Liver (tissue), 9 donors: ENCODE results near the gene SFMBT2. TPM values are rescaled to one million over a fixed set of nuclear protein-coding genes. Genes with fewer than 3 reads are reported as not detected.

ENCODE experiments used
- DNase-seq: peaks from one replicate; pipeline ENCODE4 v3.0.0-alpha.2; 2017; ENCODE audit warnings: low spot score
- H3K27ac ChIP-seq, 2 donors: one replicate each; pipeline ENCODE4 v1.7.0; 2013; ENCODE audit warnings: inconsistent platforms in 2 of 2, low read length in 2 of 2, control low read depth in 1 of 2, low read depth in 1 of 2, mild to moderate bottlenecking in 1 of 2
- H3K27me3 ChIP-seq, 4 donors: one replicate each; pipeline versions ENCODE4 v1.6.1 to v1.7.0; 2013; ENCODE audit warnings: low read length in 3 of 4, inconsistent platforms in 1 of 4, mild to moderate bottlenecking in 1 of 4, moderate library complexity in 1 of 4; ENCODE audit not compliant: control insufficient read depth in 4 of 4, insufficient read depth in 4 of 4
- H3K36me3 ChIP-seq, 4 donors: one replicate each; pipeline versions ENCODE4 v1.6.1 to v1.7.0; 2013; ENCODE audit warnings: low read length in 3 of 4, mild to moderate bottlenecking in 3 of 4, low read depth in 1 of 4, moderate library complexity in 1 of 4; ENCODE audit not compliant: control insufficient read depth in 4 of 4, insufficient read depth in 3 of 4
- H3K4me1 ChIP-seq, 4 donors: one replicate each; pipeline versions ENCODE4 v1.6.1 to v1.7.0; 2013; ENCODE audit warnings: low read length in 3 of 4, mild to moderate bottlenecking in 3 of 4, moderate library complexity in 1 of 4; ENCODE audit not compliant: control insufficient read depth in 4 of 4, insufficient read depth in 4 of 4
- H3K4me3 ChIP-seq, 3 donors: one replicate each; pipeline versions ENCODE4 v1.6.1 to v1.7.0; 2013; ENCODE audit warnings: low read length in 3 of 3, control low read depth in 1 of 3, low read depth in 1 of 3, mild to moderate bottlenecking in 1 of 3
- H3K9ac ChIP-seq, 2 donors: one replicate each; pipeline ENCODE4 v1.7.0; 2013; ENCODE audit warnings: low read length in 2 of 2, mild to moderate bottlenecking in 2 of 2, moderate library complexity in 2 of 2, control low read depth in 1 of 2, low read depth in 1 of 2
- H3K9me3 ChIP-seq, 4 donors: one replicate each; pipeline versions ENCODE4 v1.6.1 to v1.7.0; 2013; ENCODE audit warnings: low read length in 3 of 4; ENCODE audit not compliant: control insufficient read depth in 4 of 4
- ATF3 ChIP-seq: IDR thresholded peaks from 2 replicates; pipeline ENCODE4 v1.6.1; 2016; ENCODE audit warnings: antibody characterized with exemption
- CTCF ChIP-seq: fragments of 150-350 bp; IDR thresholded peaks from 2 replicates; pipeline ENCODE4 v1.5.1; 2017; ENCODE audit warnings: improper control_type of control experiment, low read depth, low read length; ENCODE audit not compliant: missing input control
- EGR1 ChIP-seq, 2 donors: IDR thresholded peaks; 2 replicates each; pipeline ENCODE4 v1.6.1; 2016 to 2018; ENCODE audit warnings: antibody characterized with exemption in 2 of 2, low read depth in 2 of 2
- FOXA1 ChIP-seq: IDR thresholded peaks from 2 replicates; pipeline ENCODE4 v1.6.1; 2016; ENCODE audit warnings: antibody characterized with exemption
- FOXA2 ChIP-seq: IDR thresholded peaks from 2 replicates; pipeline ENCODE4 v1.6.1; 2016; ENCODE audit warnings: antibody characterized with exemption
- GABPA ChIP-seq, 2 donors: IDR thresholded peaks in 1 of 2; conservative IDR thresholded peaks in 1 of 2; 2 replicates each; pipeline ENCODE4 v1.6.1; 2016; ENCODE audit warnings: antibody characterized with exemption in 2 of 2, mild to moderate bottlenecking in 1 of 2, moderate library complexity in 1 of 2
- HNF4A ChIP-seq, 2 donors: conservative IDR thresholded peaks; 2 replicates each; pipeline ENCODE4 v1.6.1; 2016; ENCODE audit warnings: antibody characterized with exemption in 2 of 2, mild to moderate bottlenecking in 2 of 2
- HNF4G ChIP-seq: IDR thresholded peaks from 2 replicates; pipeline ENCODE4 v1.6.1; 2016; ENCODE audit warnings: antibody characterized with exemption
- JUND ChIP-seq, 2 donors: IDR thresholded peaks; 2 replicates each; pipeline ENCODE4 v1.6.1; 2016; ENCODE audit warnings: antibody characterized with exemption in 2 of 2
- MAX ChIP-seq: IDR thresholded peaks from 2 replicates; pipeline ENCODE4 v1.6.1; 2016; ENCODE audit warnings: antibody characterized with exemption
- NR2F2 ChIP-seq: IDR thresholded peaks from 2 replicates; pipeline ENCODE4 v1.6.1; 2016; ENCODE audit warnings: antibody characterized with exemption
- RAD21 ChIP-seq, 2 donors: IDR thresholded peaks; 2 replicates each; pipeline ENCODE4 v1.6.1; 2016; ENCODE audit warnings: antibody characterized with exemption in 2 of 2, mild to moderate bottlenecking in 2 of 2
- REST ChIP-seq: IDR thresholded peaks from 2 replicates; pipeline ENCODE4 v1.6.1; 2016; ENCODE audit warnings: antibody characterized with exemption, mild to moderate bottlenecking
- RXRA ChIP-seq, 2 donors: IDR thresholded peaks; 2 replicates each; pipeline ENCODE4 v1.6.1; 2017 to 2018; ENCODE audit warnings: antibody characterized with exemption in 2 of 2, mild to moderate bottlenecking in 1 of 2
- SP1 ChIP-seq: IDR thresholded peaks from 2 replicates; pipeline ENCODE4 v1.6.1; 2018; ENCODE audit warnings: antibody characterized with exemption, mild to moderate bottlenecking
- TAF1 ChIP-seq: conservative IDR thresholded peaks from 2 replicates; pipeline ENCODE4 v1.6.1; 2016; ENCODE audit warnings: antibody characterized with exemption, mild to moderate bottlenecking
- YY1 ChIP-seq: IDR thresholded peaks from 2 replicates; pipeline ENCODE4 v1.6.1; 2016; ENCODE audit warnings: antibody characterized with exemption, mild to moderate bottlenecking
- ZBTB33 ChIP-seq: IDR thresholded peaks from 2 replicates; pipeline ENCODE4 v1.6.1; 2016; ENCODE audit warnings: antibody characterized with exemption
- WGBS: extraction: QIAGEN DNeasy Blood & Tissue Kit; methylation state at CpG from one replicate; pipeline ENCODE4 v1.1.7; 2013; 5-methylcytosine and 5-hydroxymethylcytosine counted together
- polyA plus RNA-seq, 2 donors: library from polyadenylated mRNA; stranded (reverse) in 1 of 2; unstranded in 1 of 2; fragments of 200-250 nt in 1 of 2; fragments of >200 nt in 1 of 2; fragmentation: Nextera tagmentation in 1 of 2; extraction: Ambion mirVana in 1 of 2; gene quantifications; one replicate each; pipeline versions ENCODE4 v1.2.1 to v1.2.3, GENCODE V29; 2013 to 2015
- total RNA-seq, 2 donors: library from RNA; depleted of rRNA; stranded (reverse); fragments of >200 nt; gene quantifications; one replicate each; pipeline ENCODE4 v1.2.3, GENCODE V29; 2014
- donor health status: healthy.
- donor health status: healthy.
- donor health status: healthy.
- donor health status: healthy.
- donor health status: healthy.

Gene SFMBT2
- total and polyA plus RNA-seq, 4 donors, result 0.46 to 2.8 (median 1.5) TPM

GRCh38 chr10:7374795-7375194, 36.0 kb downstream of the SFMBT2 start:
- TF ChIP-seq HNF4A (conservative IDR thresholded peaks at IDR 0.05) (no peak), RXRA (IDR thresholded peaks at IDR 0.05) (no peak), ZBTB33 (no peak), MAX (no peak), YY1 (no peak), CTCF (no peak)
- WGBS, result 85% methylated on average over 5 of the region's 5 CpGs

GRCh38 chr10:7373039-7373438, 37.8 kb downstream of the SFMBT2 start:
- Histone ChIP-seq H3K27me3 (no peaks in the 10 kb centered on the region), H3K4me3 (no peak overlapping the region), H3K9me3 (peaks cover 0 to 2% (median 0%) of the 10 kb centered on the region in 4 donors), H3K27ac (no peak overlapping the region), H3K36me3 (no peaks in the 10 kb centered on the region), H3K4me1 (no peaks in the 10 kb centered on the region), H3K9ac (no peak overlapping the region)
- no peak for DNase-seq
- WGBS, result 93% methylated on average over 6 of the region's 6 CpGs
- TF ChIP-seq ATF3 (no peak), GABPA (IDR thresholded peaks at IDR 0.05 in 1 of 2, conservative IDR thresholded peaks at IDR 0.05 in 1 of 2) (no peak), HNF4G (no peak), NR2F2 (no peak), MAX (no peak), FOXA2 (no peak), FOXA1 (no peak), JUND (IDR thresholded peaks at IDR 0.05) (no peak), EGR1 (IDR thresholded peaks at IDR 0.05; ENCODE audit: low read depth in 2 of 2) (no peak), RXRA (IDR thresholded peaks at IDR 0.05) (no peak), ZBTB33 (no peak), YY1 (no peak), CTCF (no peak), SP1 (no peak), REST (no peak), RAD21 (IDR thresholded peaks at IDR 0.05) (no peak), TAF1 (no peak), HNF4A (conservative IDR thresholded peaks at IDR 0.05) (no peak)

More at GRCh38 chr10:7374795-7375194, 36.0 kb downstream of the SFMBT2 start:
- Histone ChIP-seq H3K36me3 (no peaks in the 10 kb centered on the region), H3K4me3 (no peak overlapping the region), H3K4me1 (no peaks in the 10 kb centered on the region), H3K9ac (no peak overlapping the region), H3K27ac (no peak overlapping the region), H3K27me3 (no peaks in the 10 kb centered on the region), H3K9me3 (peaks cover 0 to 2% (median 0%) of the 10 kb centered on the region in 4 donors)
- no peak for DNase-seq
